HG02798 (cell line): ENCODE data around the gene FAM219B.

Experiments used
- ATAC-seq: cut with Tn5 transposase; IDR thresholded peaks from one replicate; pipeline ENCODE4 v1.9.1; 2021; ENCODE audit warnings: mild to moderate bottlenecking; ENCODE audit not compliant: unreplicated experiment, poor library complexity

Gene FAM219B

DNA sequence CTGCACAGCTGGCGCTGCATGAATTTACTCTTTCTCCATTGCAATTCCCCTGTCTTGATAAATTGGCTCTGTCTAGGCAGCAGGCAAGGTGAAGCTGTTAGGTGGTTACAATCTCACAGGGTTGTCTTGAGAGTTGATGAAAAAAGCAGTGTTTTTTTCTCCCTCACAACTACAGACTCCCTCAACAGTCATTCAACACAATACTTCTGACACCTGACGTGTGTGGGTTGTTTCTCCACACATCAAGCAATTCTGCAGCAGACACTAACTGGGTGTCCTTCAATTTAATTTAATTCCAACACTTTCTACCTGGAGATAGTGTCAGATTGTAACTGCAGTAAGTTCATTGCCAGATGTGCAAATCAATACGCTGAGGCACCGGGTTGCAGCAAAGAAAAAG is 28.4 kb downstream of the FAM219B start:
- ATAC-seq: no peak

DNA sequence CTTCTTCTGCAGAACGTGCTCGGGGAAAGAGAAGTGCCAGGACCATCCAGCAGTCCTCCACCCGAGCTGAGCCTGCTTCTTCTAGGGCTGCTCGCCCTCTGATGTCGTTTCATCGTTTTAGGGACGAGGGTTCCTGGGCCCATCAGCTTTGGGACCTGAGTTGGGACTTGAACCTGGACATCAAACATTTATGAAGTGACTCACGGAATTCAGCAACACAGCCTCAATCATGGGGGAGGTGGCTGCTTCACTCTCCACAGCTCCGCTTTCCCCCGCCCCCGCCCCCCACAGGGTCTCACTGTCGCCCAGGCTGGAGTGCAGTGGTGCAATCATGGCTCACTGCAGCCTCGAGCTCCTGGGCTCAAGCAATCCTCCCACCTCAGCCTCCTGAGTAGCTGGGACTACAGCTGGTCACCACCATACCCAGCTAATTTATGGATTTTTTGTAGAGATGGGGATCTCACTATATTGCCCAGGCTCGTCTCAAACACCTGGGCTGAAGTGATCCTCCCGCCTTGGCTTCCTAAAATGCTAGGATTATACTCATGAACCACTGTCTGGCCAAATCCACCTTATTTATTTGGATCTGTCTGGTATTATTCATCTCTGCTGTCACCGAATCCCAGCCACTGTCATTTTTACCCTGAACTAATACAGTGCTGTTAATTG is 32.8 kb downstream of the FAM219B start:
- ATAC-seq: no peak

DNA sequence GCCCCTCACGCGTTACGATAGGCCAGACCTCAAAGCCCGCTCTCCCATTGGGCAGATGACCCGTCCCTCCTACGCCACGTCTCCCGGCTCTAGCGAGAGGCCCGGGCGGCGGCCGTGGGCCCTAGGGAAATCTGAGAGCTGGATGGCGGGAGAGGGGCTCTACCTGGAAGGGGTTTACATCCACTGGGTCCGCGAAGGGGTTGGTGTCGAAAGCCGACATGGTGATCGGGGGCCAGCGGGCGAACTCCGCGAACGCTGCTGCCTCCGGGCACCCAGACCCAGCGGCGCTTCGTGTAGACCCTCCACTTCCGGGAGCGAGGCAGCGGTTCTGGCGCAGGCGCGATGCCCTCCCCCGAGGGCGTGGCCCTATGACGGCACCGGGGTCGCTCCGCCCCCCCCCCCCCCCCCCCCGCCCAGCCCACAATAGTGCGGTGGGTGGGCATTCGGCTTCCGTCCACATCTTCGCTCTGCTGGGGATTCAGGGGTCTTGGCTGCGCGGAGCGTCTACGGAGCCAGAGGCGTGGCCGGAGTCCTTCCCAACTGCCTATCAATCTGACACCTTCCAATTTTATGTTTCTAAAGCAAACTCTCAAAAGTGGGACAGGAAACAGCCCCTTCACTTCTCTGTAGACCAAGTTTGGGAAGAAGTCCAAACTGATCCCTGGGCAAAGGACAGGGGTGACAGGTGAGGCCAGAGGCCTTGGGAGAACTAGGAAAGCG is 33.5 kb downstream of the FAM219B start, which contains the start of gene SCAMP2:
TSS of gene SCAMP2 (minus strand) at position 330 of the 720 bp plus-strand sequence. CDS start at position 220, 110 bp downstream.
- ATAC-seq: peak; percentile 87

DNA sequence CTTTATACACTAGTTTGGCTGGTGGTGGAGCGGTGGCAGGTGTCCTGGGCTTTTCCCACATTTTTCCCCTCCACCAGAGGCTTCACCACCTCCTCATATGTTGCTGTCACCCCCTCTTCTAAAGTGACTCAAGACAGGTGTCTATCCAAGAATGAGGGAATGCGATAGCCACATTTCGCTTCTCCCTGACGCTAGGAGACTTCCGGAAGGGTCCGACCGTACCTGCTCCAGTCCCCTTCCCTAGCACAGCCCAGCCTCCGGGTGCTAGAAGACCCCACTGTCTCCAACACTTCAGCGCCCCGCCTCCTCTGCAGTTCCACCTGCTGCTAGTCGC is 34.0 kb downstream of the FAM219B start:
- ATAC-seq: no peak

DNA sequence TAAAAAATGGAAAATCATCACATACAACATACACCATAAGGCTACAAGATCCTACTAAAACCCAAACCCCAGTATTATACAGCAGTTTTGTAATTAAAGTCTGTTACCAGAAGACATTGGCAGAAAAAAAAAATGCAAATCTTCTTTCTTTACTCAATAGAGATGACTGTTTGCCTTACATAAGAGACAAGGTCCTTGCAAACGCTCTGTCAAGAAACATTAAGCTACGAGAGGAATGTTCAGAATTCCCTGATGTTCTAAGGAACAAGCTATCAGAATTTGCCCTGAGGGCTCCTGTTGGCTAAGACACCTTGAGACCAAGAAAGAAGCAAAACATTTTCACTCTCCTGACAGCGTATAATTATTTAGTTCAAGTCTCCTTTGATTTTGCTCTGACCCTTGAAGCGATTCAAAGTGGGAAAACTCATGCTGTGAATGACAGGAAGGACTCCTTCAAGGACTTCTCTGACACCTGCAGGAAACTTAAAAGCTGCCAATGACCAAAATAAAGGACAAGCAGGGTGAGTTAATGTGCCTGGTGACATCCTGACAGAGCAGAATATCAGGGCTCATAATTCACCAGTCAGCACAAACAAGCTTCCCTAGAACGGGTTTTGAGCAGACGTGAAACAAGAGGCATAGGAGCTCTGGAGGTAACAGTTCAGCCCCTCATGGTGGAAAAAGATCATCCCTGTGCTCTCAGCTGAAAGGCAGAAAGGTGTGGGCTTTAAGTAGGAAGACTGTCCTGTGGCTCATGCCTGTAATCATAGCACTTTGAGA is 36.0 kb downstream of the FAM219B start:
- ATAC-seq: no peak

DNA sequence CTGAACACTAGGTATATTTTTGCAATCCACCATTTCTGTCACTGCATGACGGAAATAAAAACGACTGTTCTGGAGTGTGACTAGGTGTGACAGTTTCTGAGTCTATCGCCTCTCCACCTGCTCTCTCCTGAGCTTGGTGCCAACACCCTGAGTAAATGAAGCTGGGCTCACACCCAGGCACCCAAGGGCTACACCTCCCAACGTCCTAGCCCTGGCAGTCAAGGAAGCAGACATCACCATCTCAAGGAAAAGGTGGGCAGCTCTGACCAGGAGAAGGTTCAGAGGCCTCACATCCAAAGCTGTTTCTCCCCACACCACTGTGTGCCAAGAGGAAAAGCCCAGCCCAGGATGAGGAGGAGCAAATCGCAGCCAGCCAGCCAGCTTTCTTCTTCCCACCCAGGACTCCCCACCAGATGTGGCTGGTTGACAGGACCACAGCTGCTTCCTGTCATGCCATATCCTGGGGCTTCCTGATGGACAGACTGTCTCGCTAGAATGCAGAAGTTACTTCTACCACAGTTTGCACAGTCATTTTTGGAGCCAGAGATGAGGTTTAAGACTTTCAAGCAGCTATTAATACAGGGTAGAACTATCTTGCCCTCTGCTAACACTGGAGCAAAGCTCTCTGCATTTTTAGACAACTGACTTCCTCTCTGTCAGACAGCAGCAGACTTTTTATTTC is 36.8 kb downstream of the FAM219B start:
- peak; percentile 35 for ATAC-seq

DNA sequence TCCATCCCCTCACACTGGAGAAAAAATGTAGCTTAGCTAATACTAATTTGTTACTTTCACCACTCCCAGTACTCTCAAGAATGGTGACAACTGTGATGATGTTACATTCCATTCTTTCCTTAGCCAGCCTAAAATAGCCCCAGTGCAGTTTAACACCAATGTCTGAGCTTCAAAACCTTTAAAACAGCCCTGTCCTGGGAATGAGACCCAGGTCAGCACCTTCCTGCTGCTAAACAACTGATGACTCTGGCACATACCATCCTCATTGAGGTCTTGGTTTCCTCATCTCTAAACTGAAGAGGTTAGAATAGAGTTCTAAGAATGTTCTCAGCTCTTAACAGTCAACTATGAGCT is 37.3 kb downstream of the FAM219B start:
- no peak for ATAC-seq

DNA sequence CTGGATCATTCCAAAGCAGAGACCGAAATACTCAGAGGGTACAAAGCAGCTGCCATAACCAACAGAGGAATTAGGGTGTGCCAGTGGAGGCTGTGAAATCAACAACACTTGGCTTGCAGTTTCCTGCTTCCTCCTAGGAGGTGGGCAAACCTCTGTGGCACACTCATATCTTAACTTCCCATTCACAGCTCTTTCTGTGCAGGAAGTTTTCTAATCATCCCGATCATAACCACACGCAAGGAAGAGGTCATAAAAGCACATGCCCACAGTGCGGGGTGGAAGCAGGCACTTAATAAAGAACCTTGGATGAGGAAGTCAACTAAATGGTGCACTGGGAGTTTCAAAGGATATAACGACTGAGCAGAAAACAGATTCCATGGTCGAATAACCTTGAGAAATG is 38.6 kb downstream of the FAM219B start:
- no peak for ATAC-seq

DNA sequence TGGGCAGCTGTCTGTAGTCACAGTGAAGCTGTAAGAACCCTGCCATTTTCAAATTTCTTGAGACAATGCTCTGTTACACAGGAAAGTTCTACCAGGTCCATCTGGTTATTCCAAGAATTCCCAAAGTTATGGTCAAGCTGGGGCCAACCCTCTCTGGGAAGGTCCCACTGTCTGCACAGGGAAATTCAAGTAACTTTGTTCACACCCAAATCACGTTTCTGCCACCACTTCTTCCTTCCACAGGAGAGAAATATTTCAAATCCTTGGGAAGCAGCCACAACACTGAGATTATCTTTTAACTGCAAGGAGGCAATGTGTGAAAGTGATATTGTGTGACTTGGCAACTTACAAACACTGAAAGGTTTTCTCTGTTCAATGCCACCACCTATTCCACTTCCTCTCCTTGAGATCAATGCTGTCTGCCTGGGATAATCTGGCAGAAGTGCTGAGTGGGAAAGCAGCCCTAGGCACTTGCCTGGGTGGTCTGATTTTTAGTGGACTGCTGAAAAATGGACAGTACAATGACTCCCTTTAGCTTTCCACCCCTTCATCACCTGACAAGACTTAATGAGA is 39.1 kb downstream of the FAM219B start:
- no peak for ATAC-seq

DNA sequence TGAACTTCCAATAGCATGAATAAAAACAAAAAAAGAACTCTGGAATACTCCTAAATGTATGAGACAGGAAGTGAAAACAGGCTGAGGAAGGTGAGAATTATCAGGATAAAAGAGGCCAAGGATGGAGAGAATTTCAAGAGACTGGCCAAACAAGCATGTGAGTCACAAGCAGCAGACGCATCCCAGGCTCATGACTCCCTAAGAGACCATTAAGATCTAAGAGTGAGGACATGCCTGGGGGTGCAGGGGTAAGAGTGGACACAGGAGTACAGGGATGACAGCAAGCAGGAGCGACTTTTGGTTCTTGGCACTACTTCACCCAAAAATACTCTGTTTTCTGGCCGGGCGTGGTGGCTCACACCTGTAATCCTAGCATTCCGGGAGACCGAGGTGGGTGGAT is 40.6 kb downstream of the FAM219B start:
- no peak for ATAC-seq

DNA sequence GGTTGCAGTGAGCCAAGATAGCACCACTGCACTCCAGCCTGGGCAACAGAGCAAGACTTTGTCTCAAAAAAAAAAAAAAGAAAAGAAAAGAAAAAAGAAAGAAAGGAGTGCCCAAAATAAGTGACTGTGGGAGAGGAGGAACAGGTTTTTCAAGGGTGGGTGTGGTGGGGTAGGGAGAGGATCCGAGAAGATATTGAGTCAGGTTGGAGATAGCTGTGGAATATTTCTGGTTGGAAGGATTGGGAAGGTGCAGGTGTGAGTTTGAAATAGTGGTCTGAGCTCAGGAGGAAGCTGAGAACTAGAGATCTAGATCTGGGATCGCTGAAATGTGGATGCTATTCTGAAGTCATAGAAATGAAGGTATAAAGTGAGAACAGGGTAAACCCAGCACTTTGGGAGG is 41.3 kb downstream of the FAM219B start:
- ATAC-seq: no peak

DNA sequence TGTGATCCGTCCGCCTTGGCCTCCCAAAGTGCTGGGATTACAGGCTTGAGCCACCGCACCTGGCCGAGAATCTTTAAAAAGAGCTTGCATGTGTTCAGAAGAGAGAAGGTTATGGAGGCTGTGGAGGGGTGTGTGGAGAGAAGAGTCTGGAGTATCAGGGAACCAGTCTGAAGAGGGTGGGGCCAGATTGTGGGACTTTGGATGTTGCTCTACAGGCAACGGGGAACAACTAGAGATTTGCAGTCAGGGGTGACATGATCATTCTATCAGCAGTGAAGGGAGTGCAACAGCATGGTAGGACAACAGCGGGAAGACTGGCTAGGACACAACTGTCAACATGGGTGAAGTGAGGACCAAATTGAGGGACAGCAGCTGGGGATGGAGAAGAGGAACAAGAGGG is 42.4 kb downstream of the FAM219B start:
- ATAC-seq: no peak

DNA sequence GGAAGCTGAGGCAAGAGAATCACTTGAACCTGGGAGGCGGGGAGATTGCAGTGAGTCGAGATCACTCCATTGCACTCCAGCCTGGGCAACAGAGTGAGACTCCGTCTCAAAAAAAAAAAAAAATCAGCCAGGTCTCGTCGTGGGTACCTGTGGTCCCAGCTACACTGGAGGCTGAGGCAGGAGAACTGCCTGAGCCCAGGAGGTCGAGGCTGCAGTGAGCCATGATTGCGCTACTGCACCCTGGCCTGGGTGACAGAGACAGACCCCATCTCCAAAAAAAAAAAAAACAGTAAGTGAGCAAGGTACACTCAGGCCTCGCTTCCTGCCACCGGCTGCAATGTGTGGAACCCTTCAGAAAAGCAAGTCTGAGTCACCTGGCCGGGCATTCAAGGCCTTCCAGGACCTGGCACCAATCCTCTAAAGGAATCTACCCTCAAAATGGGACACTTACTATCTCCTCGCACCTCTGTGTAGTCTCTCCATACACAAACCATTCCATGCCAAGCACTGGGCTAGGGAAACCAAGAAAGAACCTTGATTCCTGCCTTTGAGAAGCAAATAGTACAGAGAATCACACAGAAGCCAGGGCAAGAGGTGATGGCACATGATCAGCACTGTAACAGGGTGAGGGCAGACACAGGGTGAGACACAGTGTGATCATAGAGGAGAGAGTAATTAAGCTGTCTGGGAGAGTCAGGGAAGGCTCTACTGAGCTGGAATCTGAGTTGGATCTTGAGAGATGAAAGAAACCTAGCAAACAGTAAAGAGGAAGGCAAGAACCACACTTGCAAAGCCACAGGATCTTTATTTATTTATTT is 43.2 kb downstream of the FAM219B start:
- no peak for ATAC-seq

DNA sequence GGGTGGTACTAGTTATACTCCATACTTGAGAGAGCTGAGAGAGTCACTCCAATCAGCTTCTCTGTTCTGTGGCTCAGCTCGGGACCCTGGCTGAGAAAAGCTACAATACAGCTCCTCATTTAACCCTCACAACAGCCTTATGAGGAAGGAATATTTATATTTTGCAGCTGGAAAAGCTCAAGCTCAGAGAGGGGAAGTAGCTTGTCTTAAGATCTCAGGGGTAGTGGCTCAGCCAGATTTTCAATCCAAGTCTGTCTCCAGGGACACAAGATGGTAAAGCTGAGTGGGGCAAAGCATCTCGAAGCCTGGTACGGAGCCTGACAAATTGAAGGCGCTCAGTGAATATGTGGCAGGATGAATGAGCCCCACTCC is 48.3 kb downstream of the FAM219B start:
- no peak for ATAC-seq

DNA sequence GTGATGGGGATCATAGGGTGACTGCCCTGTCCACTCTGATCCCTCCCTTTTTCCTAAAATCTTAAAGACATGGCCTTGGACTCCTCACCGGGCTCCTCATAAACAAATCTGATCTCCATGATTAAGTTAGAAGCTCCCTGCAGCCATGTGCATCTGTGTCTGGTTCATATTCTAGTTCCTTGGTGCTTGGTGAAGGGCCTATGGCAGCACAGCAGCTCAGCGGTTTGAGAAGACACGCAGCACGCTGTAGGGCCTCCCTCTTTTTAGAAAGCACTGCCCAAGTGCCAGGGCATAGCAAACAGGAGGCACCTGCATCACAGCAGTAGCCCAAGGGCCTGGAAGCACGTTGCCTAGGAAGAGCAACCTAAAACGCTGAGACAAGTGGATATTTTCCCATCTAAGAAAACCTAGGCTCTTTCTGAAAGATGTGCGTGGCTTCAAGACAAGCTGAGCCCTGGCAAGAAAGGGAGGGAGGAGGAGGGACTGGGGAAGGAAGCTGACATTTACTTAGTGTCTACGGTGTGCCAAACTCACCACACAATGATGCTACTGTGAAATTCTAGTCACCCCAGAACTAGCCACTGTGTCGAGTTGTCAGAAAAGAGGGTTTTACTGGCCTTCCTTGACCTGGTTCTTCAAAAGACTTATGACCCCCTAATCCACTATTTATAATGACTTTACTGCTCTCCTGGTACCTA is 48.8 kb downstream of the FAM219B start:
- ATAC-seq: peak; percentile 41

DNA sequence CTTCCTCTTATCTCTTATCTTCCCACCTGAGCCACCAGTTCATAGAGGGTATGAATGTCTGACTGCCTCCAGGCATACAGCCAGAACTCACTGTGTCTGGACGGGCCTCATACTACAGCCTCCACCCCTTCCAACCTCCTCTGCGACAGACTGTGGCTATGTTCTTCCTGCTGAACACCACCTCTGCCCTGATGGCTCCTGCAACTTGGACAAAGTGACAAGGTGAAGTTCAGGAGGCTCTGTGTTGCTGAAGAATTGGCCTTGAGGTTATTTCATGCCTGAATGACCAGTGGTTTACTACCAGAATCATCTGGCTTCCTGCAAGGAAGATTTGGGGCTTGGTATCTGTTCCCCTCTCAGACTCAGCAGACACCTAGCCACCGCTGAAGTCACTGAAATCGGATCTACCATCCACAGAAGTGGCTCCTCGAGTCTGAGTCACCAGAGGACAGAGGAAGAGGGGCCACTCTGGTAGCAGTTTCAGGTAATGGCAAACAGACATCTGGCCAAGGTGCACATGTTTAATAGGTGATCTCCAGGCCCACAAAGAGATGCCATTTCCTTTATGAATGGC is 49.5 kb downstream of the FAM219B start:
- peak; percentile 50 for ATAC-seq

DNA sequence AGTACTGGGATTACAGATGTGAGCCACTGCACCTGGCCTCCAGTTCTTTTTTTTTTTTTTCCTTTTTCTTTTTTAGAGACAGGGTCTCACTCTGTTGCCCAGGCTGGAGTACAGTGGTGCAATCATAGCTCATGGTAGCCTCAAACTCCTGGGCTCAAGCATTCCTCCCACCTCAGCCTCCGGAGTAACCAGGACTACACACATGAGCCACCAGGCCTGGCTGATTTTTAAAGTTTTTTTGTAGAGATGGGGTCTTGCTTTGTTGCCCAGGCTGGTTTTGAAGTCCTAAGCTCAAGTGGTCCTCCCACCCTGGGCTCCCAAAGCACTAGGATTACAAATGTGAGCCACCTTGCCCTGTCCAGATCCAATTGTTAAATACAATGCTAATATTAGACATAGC is 50.1 kb downstream of the FAM219B start:
- ATAC-seq: no peak

DNA sequence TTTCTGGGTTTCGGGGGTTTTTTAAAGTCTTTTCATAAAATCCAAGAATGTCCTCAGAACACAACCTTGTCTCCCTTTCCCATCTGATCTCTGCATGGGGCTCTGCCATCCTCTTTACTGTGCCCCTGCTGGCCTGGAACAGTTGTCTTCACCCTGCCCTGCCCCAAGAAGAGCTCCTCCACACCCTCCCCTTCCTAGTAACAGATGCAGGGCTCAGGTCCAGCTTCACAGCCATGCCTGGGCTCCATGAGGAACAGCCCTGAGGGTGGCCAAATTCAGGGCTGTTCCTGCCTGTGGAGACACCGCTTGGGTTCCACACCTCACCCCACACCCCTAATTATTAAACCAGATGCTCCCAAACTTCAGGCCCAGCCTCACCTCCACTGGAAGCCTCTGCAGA is 50.8 kb downstream of the FAM219B start:
- no peak for ATAC-seq

DNA sequence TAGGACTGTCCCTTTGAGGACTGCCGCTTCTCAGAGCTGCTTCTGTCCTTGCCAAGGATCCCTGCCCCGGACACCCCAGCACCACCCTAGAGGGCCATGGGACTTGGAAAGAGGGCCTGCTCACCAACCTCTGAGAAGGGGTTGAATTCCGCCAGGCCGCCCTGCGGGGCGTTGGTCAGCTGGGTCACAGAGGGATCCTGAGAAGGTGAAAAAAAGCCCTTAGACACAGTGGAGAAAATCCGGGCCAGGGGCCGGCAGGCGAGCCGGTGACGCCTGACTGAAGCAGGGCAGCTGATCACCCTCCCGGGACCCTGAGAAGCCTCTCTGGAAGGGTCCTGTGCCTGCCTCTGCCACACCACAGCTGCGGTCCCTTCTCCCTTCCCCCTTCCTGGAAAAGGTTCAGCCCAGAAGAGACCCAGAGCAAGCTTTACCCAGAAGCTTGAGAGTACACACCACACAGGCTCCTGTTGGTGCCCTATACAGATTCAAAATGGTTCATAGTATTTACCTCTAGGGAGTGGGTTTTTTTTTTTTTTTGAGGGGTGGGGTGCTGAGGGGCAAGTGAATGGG is 52.1 kb downstream of the FAM219B start:
- no peak for ATAC-seq
